Loucy (cell line): ENCODE measurements around the gene C1QC.

Experiments
- H2AFZ ChIP-seq: fragments of 200-600 bp; sonication (generic); 2 replicates; pipeline ENCODE4 v1.6.0; 2016; ENCODE audit warnings: antibody characterized with exemption, mild to moderate bottlenecking, low read length, moderate library complexity
- H3F3A ChIP-seq: fragments of 200-600 bp; 2 replicates; pipeline ENCODE4 v1.6.0; 2016; ENCODE audit warnings: antibody characterized with exemption, low read depth, mild to moderate bottlenecking
- H3K27me3 ChIP-seq: fragments of 200-600 bp; sonication (generic); 2 replicates; pipeline ENCODE4 v1.6.1; 2014; ENCODE audit warnings: low read length, mild to moderate bottlenecking; ENCODE audit not compliant: insufficient read depth, poor library complexity, severe bottlenecking
- H3K36me3 ChIP-seq: fragments of 200-600 bp; sonication (generic); 2 replicates; pipeline ENCODE4 v1.6.1; 2016; ENCODE audit warnings: low read length; ENCODE audit not compliant: insufficient read depth
- H3K4me1 ChIP-seq: fragments of 200-600 bp; sonication (generic); 2 replicates; pipeline ENCODE4 v1.5.1; 2014; ENCODE audit warnings: low read length, mild to moderate bottlenecking; ENCODE audit not compliant: insufficient read depth, poor library complexity, severe bottlenecking
- H3K4me2 ChIP-seq: fragments of 200-600 bp; sonication (generic); 2 replicates; pipeline ENCODE4 v1.6.0; 2014; ENCODE audit warnings: antibody characterized with exemption, low read length, low read depth, mild to moderate bottlenecking; ENCODE audit not compliant: poor library complexity, severe bottlenecking
- H3K4me3 ChIP-seq: fragments of 200-600 bp; sonication (generic); 2 replicates; pipeline ENCODE4 v1.5.1; 2014; ENCODE audit warnings: low read length, mild to moderate bottlenecking, mixed read lengths; ENCODE audit not compliant: poor library complexity, severe bottlenecking
- H3K79me2 ChIP-seq: fragments of 200-600 bp; sonication (generic); 2 replicates; pipeline ENCODE4 v1.6.1; 2014; ENCODE audit warnings: low read length; ENCODE audit not compliant: insufficient read depth
- H3K9ac ChIP-seq: fragments of 200-600 bp; sonication (generic); 2 replicates; pipeline ENCODE4 v1.6.0; 2014; ENCODE audit warnings: mild to moderate bottlenecking, low read depth, low read length, moderate library complexity; ENCODE audit not compliant: poor library complexity, severe bottlenecking
- H3K9me2 ChIP-seq: fragments of 200-600 bp; sonication (generic); replicated peaks from 2 replicates; pipeline ENCODE4 v1.6.1; 2016; ENCODE audit warnings: low read depth, low read length, mixed read lengths
- H3K9me3 ChIP-seq: fragments of 200-600 bp; sonication (generic); 2 replicates; pipeline ENCODE4 v1.6.1; 2014; ENCODE audit warnings: mild to moderate bottlenecking, antibody characterized with exemption, low read length, low read depth; ENCODE audit not compliant: insufficient read depth
- H4K20me1 ChIP-seq: fragments of 200-600 bp; sonication (generic); 2 replicates; pipeline ENCODE4 v1.6.0; 2014; ENCODE audit warnings: antibody characterized with exemption, low read length, mild to moderate bottlenecking; ENCODE audit not compliant: insufficient read depth, poor library complexity, severe bottlenecking
- CTCF ChIP-seq: fragments of 200-600 bp; sonication (generic); conservative IDR thresholded peaks from 2 replicates; pipeline ENCODE4 v1.5.1; 2014; ENCODE audit warnings: mild to moderate bottlenecking, antibody characterized with exemption, low read length
- EZH2phosphoT487 ChIP-seq: fragments of 200-600 bp; IDR thresholded peaks from 2 replicates; pipeline ENCODE4 v1.6.1; 2018; ENCODE audit warnings: antibody characterized with exemption, mild to moderate bottlenecking, moderate library complexity, borderline replicate concordance

Gene C1QC

GRCh38 chr1:22658385-22659163 lies 15.1 kb downstream of the C1QC start:
- TF ChIP-seq EZH2phosphoT487, result no peak
- peak; percentile 47 for TF ChIP-seq CTCF
- H3K36me3 ChIP-seq, result no peaks in the 10 kb centered on the region
- no peaks in the 10 kb centered on the region for H3K9me3 ChIP-seq
- H2AFZ ChIP-seq, result no peak overlapping the region
- H3F3A ChIP-seq, result no peaks in the 10 kb centered on the region
- H3K9me2 ChIP-seq, result no peaks in the 10 kb centered on the region
- no peak overlapping the region for H3K4me3 ChIP-seq
- H3K27me3 ChIP-seq, result no peaks in the 10 kb centered on the region
- H4K20me1 ChIP-seq, result no peaks in the 10 kb centered on the region
- H3K9ac ChIP-seq, result no peak overlapping the region
- no peaks in the 10 kb centered on the region for H3K4me1 ChIP-seq
- no peaks in the 10 kb centered on the region for H3K79me2 ChIP-seq
- H3K4me2 ChIP-seq, result no peak overlapping the region

- H3K4me3 ChIP-seq, result no peak overlapping the region
- no peak overlapping the region for H2AFZ ChIP-seq
- no peaks in the 10 kb centered on the region for H3K9me3 ChIP-seq
- H3K79me2 ChIP-seq, result no peaks in the 10 kb centered on the region
- H3K9me2 ChIP-seq, result no peaks in the 10 kb centered on the region
- H4K20me1 ChIP-seq, result no peaks in the 10 kb centered on the region
- H3K36me3 ChIP-seq, result no peaks in the 10 kb centered on the region
- no peaks in the 10 kb centered on the region for H3K4me1 ChIP-seq
- H3K9ac ChIP-seq, result no peak overlapping the region
- no peaks in the 10 kb centered on the region for H3K27me3 ChIP-seq
- no peaks in the 10 kb centered on the region for H3F3A ChIP-seq
- no peak overlapping the region for H3K4me2 ChIP-seq
- TF ChIP-seq CTCF, result no peak
- TF ChIP-seq EZH2phosphoT487, result no peak
Measured at GRCh38 chr1:22660716-22661241, 17.3 kb downstream of the C1QC start.

- no peaks in the 10 kb centered on the region for H3K4me1 ChIP-seq
- no peak overlapping the region for H2AFZ ChIP-seq
- no peaks in the 10 kb centered on the region for H3K36me3 ChIP-seq
- TF ChIP-seq CTCF (no peak), EZH2phosphoT487 (no peak)
- no peaks in the 10 kb centered on the region for H3K9me3 ChIP-seq
- no peak overlapping the region for H3K4me2 ChIP-seq
- H3F3A ChIP-seq, result no peaks in the 10 kb centered on the region
- H3K27me3 ChIP-seq, result no peaks in the 10 kb centered on the region
- H3K9ac ChIP-seq, result no peak overlapping the region
- no peaks in the 10 kb centered on the region for H3K9me2 ChIP-seq
- no peaks in the 10 kb centered on the region for H4K20me1 ChIP-seq
- H3K4me3 ChIP-seq, result no peak overlapping the region
- H3K79me2 ChIP-seq, result no peaks in the 10 kb centered on the region
Measured at GRCh38 chr1:22661880-22662279, 18.4 kb downstream of the C1QC start.
